DOHH2 (cell line): ENCODE data around the gene STK33.

Experiments
- H3F3A ChIP-seq: fragments of 200-600 bp; sonication (generic), shearing (Covaris generic); 2 replicates; pipeline ENCODE4 v1.6.0; 2016; ENCODE audit warnings: antibody characterized with exemption, mild to moderate bottlenecking; ENCODE audit not compliant: control insufficient read depth, insufficient read depth
- H3K27ac ChIP-seq: fragments of 200-600 bp; sonication (generic); 2 replicates; pipeline ENCODE4 v1.5.1; 2014; ENCODE audit warnings: low read depth, mild to moderate bottlenecking, low read length, moderate library complexity
- H3K27me3 ChIP-seq: fragments of 200-600 bp; sonication (generic); 2 replicates; pipeline ENCODE4 v1.6.1; 2014; ENCODE audit warnings: mild to moderate bottlenecking, low read length, mixed read lengths; ENCODE audit not compliant: control insufficient read depth
- H3K36me3 ChIP-seq: fragments of 200-600 bp; sonication (generic); 2 replicates; pipeline ENCODE4 v1.6.1; 2014; ENCODE audit warnings: mild to moderate bottlenecking, low read length, moderate library complexity, mixed read lengths; ENCODE audit not compliant: control insufficient read depth
- H3K4me1 ChIP-seq: fragments of 200-600 bp; sonication (generic); 2 replicates; pipeline ENCODE4 v1.6.1; 2014; ENCODE audit warnings: mild to moderate bottlenecking, low read length, mixed read lengths; ENCODE audit not compliant: control insufficient read depth
- H3K4me2 ChIP-seq: fragments of 200-600 bp; sonication (generic); 2 replicates; pipeline ENCODE4 v1.6.0; 2014; ENCODE audit warnings: mild to moderate bottlenecking, low read length, moderate library complexity
- H3K4me3 ChIP-seq: fragments of 200-600 bp; sonication (generic); 2 replicates; pipeline ENCODE4 v1.5.1; 2014; ENCODE audit warnings: mild to moderate bottlenecking, low read length, mixed read lengths
- H3K79me2 ChIP-seq: fragments of 200-600 bp; sonication (generic); 2 replicates; pipeline ENCODE4 v1.6.1; 2014; ENCODE audit warnings: mild to moderate bottlenecking, low read length, mixed read lengths; ENCODE audit not compliant: control insufficient read depth
- H3K9me2 ChIP-seq: fragments of 200-600 bp; sonication (generic); replicated peaks from 2 replicates; pipeline ENCODE4 v1.6.1; 2014; ENCODE audit warnings: mild to moderate bottlenecking, low read length, mixed read lengths; ENCODE audit not compliant: control insufficient read depth
- H3K9me3 ChIP-seq: fragments of 200-600 bp; sonication (generic); 2 replicates; pipeline ENCODE4 v1.6.1; 2014; ENCODE audit warnings: antibody characterized with exemption, low read length, mixed read lengths; ENCODE audit not compliant: control insufficient read depth, insufficient read depth
- H4K20me1 ChIP-seq: fragments of 200-600 bp; sonication (generic); 2 replicates; pipeline ENCODE4 v1.6.0; 2014; ENCODE audit warnings: low read depth, mild to moderate bottlenecking, antibody characterized with exemption, low read length, moderate library complexity; ENCODE audit not compliant: control insufficient read depth, insufficient read depth
- EZH2phosphoT487 ChIP-seq: fragments of 200-600 bp; sonication (generic); IDR thresholded peaks from 2 replicates; pipeline ENCODE4 v1.6.1; 2017; ENCODE audit warnings: borderline replicate concordance, mild to moderate bottlenecking, antibody characterized with exemption, low read length, moderate library complexity, mixed read lengths
- TF ChIP-seq, protein P1 (sequence below): fragments of 200-600 bp; sonication (generic); IDR thresholded peaks from one replicate; pipeline ENCODE4 v1.5.1; 2014; ENCODE audit warnings: antibody characterized with exemption, mild to moderate bottlenecking, low read depth, low read length; ENCODE audit not compliant: poor library complexity, severe bottlenecking

The STK33 gene

GRCh38 chr11:8621147-8621546 is 27.1 kb upstream of the STK33 start:
- no peak overlapping the region for H3K4me3 ChIP-seq
- no peak overlapping the region for H3K4me2 ChIP-seq
- H3K79me2 ChIP-seq, result no peaks in the 10 kb centered on the region
- no peaks in the 10 kb centered on the region for H3F3A ChIP-seq
- no peaks in the 10 kb centered on the region for H3K9me3 ChIP-seq
- no peak for TF ChIP-seq EZH2phosphoT487
- TF ChIP-seq, protein P1, sequence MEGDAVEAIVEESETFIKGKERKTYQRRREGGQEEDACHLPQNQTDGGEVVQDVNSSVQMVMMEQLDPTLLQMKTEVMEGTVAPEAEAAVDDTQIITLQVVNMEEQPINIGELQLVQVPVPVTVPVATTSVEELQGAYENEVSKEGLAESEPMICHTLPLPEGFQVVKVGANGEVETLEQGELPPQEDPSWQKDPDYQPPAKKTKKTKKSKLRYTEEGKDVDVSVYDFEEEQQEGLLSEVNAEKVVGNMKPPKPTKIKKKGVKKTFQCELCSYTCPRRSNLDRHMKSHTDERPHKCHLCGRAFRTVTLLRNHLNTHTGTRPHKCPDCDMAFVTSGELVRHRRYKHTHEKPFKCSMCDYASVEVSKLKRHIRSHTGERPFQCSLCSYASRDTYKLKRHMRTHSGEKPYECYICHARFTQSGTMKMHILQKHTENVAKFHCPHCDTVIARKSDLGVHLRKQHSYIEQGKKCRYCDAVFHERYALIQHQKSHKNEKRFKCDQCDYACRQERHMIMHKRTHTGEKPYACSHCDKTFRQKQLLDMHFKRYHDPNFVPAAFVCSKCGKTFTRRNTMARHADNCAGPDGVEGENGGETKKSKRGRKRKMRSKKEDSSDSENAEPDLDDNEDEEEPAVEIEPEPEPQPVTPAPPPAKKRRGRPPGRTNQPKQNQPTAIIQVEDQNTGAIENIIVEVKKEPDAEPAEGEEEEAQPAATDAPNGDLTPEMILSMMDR, result no peak
- no peaks in the 10 kb centered on the region for H3K9me2 ChIP-seq
- H3K27ac ChIP-seq, result no peak overlapping the region
- no peaks in the 10 kb centered on the region for H3K27me3 ChIP-seq
- H3K36me3 ChIP-seq, result peaks cover 41% of the 10 kb centered on the region
- no peaks in the 10 kb centered on the region for H4K20me1 ChIP-seq
- no peaks in the 10 kb centered on the region for H3K4me1 ChIP-seq

GRCh38 chr11:8617063-8617462 is 23.0 kb upstream of the STK33 start:
- Histone ChIP-seq H3K27ac (no peak overlapping the region), H3K4me1 (no peaks in the 10 kb centered on the region), H4K20me1 (no peaks in the 10 kb centered on the region), H3K79me2 (no peaks in the 10 kb centered on the region), H3K9me2 (no peaks in the 10 kb centered on the region), H3K4me3 (no peak overlapping the region), H3K27me3 (no peaks in the 10 kb centered on the region), H3K4me2 (no peak overlapping the region), H3F3A (no peaks in the 10 kb centered on the region), H3K36me3 (peaks cover 24% of the 10 kb centered on the region), H3K9me3 (no peaks in the 10 kb centered on the region)
- no peak for TF ChIP-seq EZH2phosphoT487
- TF ChIP-seq, protein P1, result no peak

DNA sequence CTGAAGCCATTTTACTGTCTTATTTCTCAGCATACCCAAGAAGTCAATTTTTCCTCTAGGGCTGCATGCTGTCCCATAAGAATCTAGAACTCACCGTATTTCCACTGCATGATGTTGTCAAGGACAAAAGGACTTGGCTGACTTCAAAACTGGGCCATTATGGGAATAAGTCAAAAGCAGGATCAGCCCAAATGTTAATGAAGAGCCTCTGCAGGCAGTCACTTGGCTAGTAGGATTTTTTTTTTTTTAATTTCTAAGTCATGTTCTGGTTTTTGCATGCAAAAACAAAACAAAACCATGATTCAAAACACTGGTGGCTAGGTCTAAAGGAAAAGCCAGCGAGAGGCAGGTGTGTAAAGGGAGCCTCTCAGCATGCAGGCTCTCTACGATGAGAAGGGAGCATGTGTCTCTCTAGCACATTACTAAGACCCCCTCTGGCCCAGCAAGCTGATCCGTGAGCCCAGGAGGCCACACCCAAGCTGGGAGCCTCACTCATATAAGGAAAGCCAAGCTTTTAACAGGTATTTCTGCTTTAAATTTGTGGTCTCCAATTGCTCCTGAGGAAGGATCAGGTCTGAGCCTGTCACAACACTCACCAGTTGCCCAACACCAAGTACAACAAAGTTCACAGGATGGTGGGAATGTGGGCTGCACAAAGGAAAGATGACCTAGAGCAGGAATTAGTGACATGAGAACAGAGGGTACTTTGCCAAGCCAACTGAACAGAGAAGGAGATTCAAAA is 21.4 kb upstream of the STK33 start:
- H3K4me3 ChIP-seq, result no peak overlapping the region
- H3F3A ChIP-seq, result no peaks in the 10 kb centered on the region
- H3K4me1 ChIP-seq, result no peaks in the 10 kb centered on the region
- H3K9me2 ChIP-seq, result no peaks in the 10 kb centered on the region
- no peaks in the 10 kb centered on the region for H3K27me3 ChIP-seq
- no peaks in the 10 kb centered on the region for H4K20me1 ChIP-seq
- no peaks in the 10 kb centered on the region for H3K79me2 ChIP-seq
- H3K4me2 ChIP-seq, result no peak overlapping the region
- no peak for TF ChIP-seq EZH2phosphoT487
- TF ChIP-seq, protein P1, result no peak
- H3K36me3 ChIP-seq, result peaks cover 17% of the 10 kb centered on the region
- no peaks in the 10 kb centered on the region for H3K9me3 ChIP-seq
- no peak overlapping the region for H3K27ac ChIP-seq
